GM12872 (cell line): ENCODE data around the gene ZNF70.

Source experiments
- TF ChIP-seq, protein P1 (sequence below): IDR thresholded peaks from 3 replicates; pipeline ENCODE4 v1.5.1; 2011; ENCODE audit warnings: low read depth, mild to moderate bottlenecking, low read length, moderate library complexity; ENCODE audit not compliant: insufficient read depth

The ZNF70 gene

DNA sequence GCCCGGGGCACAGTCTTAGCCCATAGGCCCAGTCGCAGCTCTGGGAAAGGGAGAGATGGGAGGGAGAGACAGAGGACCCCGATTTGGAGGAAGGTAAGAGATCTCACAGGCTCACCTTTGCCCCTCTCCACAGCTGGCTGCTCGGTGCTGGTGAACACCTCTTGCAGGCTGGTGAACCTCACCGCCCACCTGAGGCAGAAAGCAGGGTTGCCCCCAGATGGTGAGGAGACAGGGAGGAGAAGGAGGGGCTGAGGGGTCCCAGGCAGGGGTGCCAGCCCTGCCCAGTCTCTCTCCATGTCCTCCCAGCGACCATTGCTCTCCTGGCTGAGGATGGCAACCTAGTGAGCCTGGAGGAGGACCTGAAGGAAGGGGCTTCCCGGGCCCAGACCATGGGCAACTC lies 13.0 kb upstream of the ZNF70 start:
- TF ChIP-seq, protein P1, sequence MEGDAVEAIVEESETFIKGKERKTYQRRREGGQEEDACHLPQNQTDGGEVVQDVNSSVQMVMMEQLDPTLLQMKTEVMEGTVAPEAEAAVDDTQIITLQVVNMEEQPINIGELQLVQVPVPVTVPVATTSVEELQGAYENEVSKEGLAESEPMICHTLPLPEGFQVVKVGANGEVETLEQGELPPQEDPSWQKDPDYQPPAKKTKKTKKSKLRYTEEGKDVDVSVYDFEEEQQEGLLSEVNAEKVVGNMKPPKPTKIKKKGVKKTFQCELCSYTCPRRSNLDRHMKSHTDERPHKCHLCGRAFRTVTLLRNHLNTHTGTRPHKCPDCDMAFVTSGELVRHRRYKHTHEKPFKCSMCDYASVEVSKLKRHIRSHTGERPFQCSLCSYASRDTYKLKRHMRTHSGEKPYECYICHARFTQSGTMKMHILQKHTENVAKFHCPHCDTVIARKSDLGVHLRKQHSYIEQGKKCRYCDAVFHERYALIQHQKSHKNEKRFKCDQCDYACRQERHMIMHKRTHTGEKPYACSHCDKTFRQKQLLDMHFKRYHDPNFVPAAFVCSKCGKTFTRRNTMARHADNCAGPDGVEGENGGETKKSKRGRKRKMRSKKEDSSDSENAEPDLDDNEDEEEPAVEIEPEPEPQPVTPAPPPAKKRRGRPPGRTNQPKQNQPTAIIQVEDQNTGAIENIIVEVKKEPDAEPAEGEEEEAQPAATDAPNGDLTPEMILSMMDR, result no peak

DNA sequence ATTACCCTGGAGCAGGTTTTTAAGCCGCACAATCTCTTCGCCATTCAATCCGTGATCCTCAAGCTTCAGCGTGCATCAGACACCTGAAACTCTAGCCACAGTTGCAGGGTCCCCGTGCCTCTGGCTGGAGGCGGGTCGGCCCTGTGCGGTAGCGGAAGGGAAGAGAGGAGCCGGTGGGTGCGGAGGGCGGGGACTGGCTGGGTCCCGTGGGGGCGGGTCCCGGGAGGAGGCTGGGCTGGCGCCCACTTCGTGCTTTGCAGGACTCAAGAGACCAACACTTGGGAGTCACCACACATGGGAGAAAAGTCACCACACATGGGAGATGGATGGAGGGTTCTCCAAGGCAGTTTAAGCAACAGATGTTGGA lies 12.7 kb upstream of the ZNF70 start:
- TF ChIP-seq, protein P1, result no peak

DNA sequence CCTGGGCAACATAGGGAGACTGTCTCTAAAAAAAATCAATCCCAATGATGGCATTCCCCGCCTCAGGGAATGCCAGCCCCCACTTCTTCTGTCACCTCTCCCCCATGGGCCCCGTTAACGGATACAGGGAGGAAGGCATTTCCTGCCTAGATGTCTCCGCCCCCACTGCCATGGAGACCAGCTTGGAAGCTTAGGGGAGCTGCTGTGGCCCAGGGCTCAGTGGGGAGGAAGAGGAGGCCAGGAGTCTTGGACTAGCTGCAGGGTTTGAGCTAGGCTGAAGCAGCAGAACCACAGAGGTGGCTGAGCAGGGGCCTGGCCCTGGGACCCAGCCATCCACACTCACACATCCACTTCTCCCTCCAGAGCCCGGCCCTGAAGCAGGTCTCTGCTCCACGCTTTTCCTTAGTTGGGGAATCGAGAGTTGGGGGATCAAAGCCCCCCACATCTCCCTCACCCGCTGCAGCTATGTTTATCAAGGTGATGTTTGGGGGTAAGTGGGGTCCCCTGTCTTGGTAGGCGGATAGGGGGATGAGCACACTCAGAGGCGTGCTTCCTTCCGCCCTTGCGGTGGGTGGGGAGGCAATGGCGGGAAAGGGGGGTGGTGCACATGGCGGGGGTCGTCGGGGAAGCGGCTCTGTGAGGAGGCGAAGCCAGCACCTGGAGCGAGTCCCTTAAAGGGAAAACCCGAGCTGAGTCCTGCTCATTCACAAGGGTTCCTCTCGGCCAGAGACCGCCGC lies 12.1 kb upstream of the ZNF70 start, which contains the start of gene C22orf15:
C22orf15 (plus strand) TSS at position 149 of the 737 bp plus-strand sequence; CDS start at position 466, 317 bp downstream.
- TF ChIP-seq, protein P1, result no peak

GRCh38 chr22:23760056-23760455 lies 9.1 kb upstream of the ZNF70 start:
- TF ChIP-seq, protein P1, result no peak

- TF ChIP-seq, protein P1, result no peak
These were observed 8.7 kb upstream of the ZNF70 start for GRCh38 chr22:23759566-23759965.

DNA sequence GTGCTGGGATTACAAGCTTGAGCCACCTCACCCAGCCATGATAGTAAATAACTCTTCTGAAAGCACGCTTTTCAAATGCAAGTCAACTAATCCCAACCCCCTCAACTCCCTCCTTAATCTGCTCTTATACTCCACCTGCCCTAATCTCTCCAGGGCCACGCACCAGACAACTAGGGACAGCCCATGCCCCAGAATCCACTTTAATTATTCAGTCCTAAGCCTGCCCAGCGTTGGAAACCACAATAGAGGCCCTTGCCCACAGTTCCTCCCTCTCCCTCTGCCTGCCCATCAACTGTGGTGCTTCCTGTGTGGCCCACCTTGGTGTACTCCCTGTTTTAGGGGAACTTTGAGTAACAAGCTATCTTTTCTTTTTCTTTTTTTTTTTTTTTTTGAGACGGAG lies 6.0 kb upstream of the ZNF70 start:
- TF ChIP-seq, protein P1, result no peak

GRCh38 chr22:23755711-23756110 lies 4.8 kb upstream of the ZNF70 start:
- TF ChIP-seq, protein P1, result no peak
